RWPE2 (cell line): Measurements from ENCODE around the gene POLR3K.

Source experiments
- ATAC-seq: fragments of 200-7000 bp; cut with Tn5 transposase; 3 replicates; pipeline ENCODE4 v1.9.1; 2021; ENCODE audit warnings: low read depth
- DNase-seq: peaks from one replicate; pipeline ENCODE4 v3.0.0-alpha.2; 2020; ENCODE audit warnings: low spot score
- H3K27ac ChIP-seq: fragments of 450-650 bp; 2 replicates; pipeline ENCODE4 v1.5.1; 2017; ENCODE audit warnings: mild to moderate bottlenecking; ENCODE audit not compliant: poor library complexity, severe bottlenecking
- H3K27me3 ChIP-seq: fragments of 250-450 bp; sonication (Bioruptor Pico); 2 replicates; pipeline ENCODE4 v1.5.1; 2021; ENCODE audit warnings: mild to moderate bottlenecking, moderate library complexity; ENCODE audit not compliant: insufficient read depth, poor library complexity, severe bottlenecking
- H3K36me3 ChIP-seq: fragments of 250-450 bp; sonication (Bioruptor Pico); 2 replicates; pipeline ENCODE4 v1.5.1; 2020; ENCODE audit warnings: low read depth, mild to moderate bottlenecking, moderate library complexity
- H3K4me1 ChIP-seq: fragments of 250-450 bp; sonication (Bioruptor Pico); 2 replicates; pipeline ENCODE4 v1.5.1; 2021; ENCODE audit warnings: mild to moderate bottlenecking, moderate library complexity; ENCODE audit not compliant: insufficient read depth, poor library complexity, severe bottlenecking
- H3K4me3 ChIP-seq: fragments of 250-450 bp; sonication (Bioruptor Pico); 2 replicates; pipeline ENCODE4 v1.5.1; 2021; ENCODE audit warnings: mild to moderate bottlenecking, moderate library complexity; ENCODE audit not compliant: severe bottlenecking
- H3K9me3 ChIP-seq: fragments of 250-450 bp; sonication (Bioruptor Pico); 2 replicates; pipeline ENCODE4 v1.5.1; 2021; ENCODE audit warnings: mild to moderate bottlenecking, moderate library complexity; ENCODE audit not compliant: severe bottlenecking
- CTCF ChIP-seq: fragments of 450-650 bp; IDR thresholded peaks from one replicate; pipeline ENCODE4 v1.5.1; 2017; ENCODE audit warnings: mild to moderate bottlenecking, moderate library complexity; ENCODE audit not compliant: poor library complexity, severe bottlenecking

Gene POLR3K

GRCh38 chr16:61879-62281, 8.5 kb upstream of the POLR3K start:
- H3K4me1 ChIP-seq: no peaks in the 10 kb centered on the region
- no peak for DNase-seq
- no peak for TF ChIP-seq CTCF
- no peak overlapping the region for H3K4me3 ChIP-seq
- H3K27ac ChIP-seq: no peak overlapping the region
- H3K9me3 ChIP-seq: no peaks in the 10 kb centered on the region
- ATAC-seq: no peak
- peaks cover 47% of the 10 kb centered on the region for H3K36me3 ChIP-seq
- H3K27me3 ChIP-seq: no peaks in the 10 kb centered on the region

GRCh38 chr16:60929-61878, 7.8 kb upstream of the POLR3K start:
- Histone ChIP-seq H3K36me3 (peaks cover 47% of the 10 kb centered on the region), H3K4me3 (no peak overlapping the region), H3K27ac (no peak overlapping the region), H3K9me3 (no peaks in the 10 kb centered on the region), H3K4me1 (no peaks in the 10 kb centered on the region), H3K27me3 (no peaks in the 10 kb centered on the region)
- no peak for ATAC-seq
- peak; percentile 64 for DNase-seq
- TF ChIP-seq CTCF: no peak

GRCh38 chr16:60166-60565, 6.8 kb upstream of the POLR3K start:
- no peaks in the 10 kb centered on the region for H3K4me1 ChIP-seq
- no peaks in the 10 kb centered on the region for H3K9me3 ChIP-seq
- peaks cover 53% of the 10 kb centered on the region for H3K36me3 ChIP-seq
- TF ChIP-seq CTCF: no peak
- DNase-seq: no peak
- ATAC-seq: no peak
- no peak overlapping the region for H3K4me3 ChIP-seq
- no peak overlapping the region for H3K27ac ChIP-seq
- H3K27me3 ChIP-seq: no peaks in the 10 kb centered on the region

GRCh38 chr16:59440-60059, 6.1 kb upstream of the POLR3K start:
- no peaks in the 10 kb centered on the region for H3K4me1 ChIP-seq
- DNase-seq: no peak
- no peak overlapping the region for H3K4me3 ChIP-seq
- H3K36me3 ChIP-seq: peaks cover 48% of the 10 kb centered on the region
- no peak overlapping the region for H3K27ac ChIP-seq
- ATAC-seq: no peak
- H3K27me3 ChIP-seq: no peaks in the 10 kb centered on the region
- H3K9me3 ChIP-seq: no peaks in the 10 kb centered on the region
- TF ChIP-seq CTCF: no peak
